Loucy (cell line): ENCODE results near the gene LAIR2.
A peak's percentile ranks its signal among the peaks of the same experiment; 100 is the strongest.

Experiments used
- H2AFZ ChIP-seq: fragments of 200-600 bp; sonication (generic); 2 replicates; pipeline ENCODE4 v1.6.0; 2016; ENCODE audit warnings: antibody characterized with exemption, mild to moderate bottlenecking, low read length, moderate library complexity
- H3F3A ChIP-seq: fragments of 200-600 bp; 2 replicates; pipeline ENCODE4 v1.6.0; 2016; ENCODE audit warnings: antibody characterized with exemption, low read depth, mild to moderate bottlenecking
- H3K27me3 ChIP-seq: fragments of 200-600 bp; sonication (generic); 2 replicates; pipeline ENCODE4 v1.6.1; 2014; ENCODE audit warnings: low read length, mild to moderate bottlenecking; ENCODE audit not compliant: insufficient read depth, poor library complexity, severe bottlenecking
- H3K36me3 ChIP-seq: fragments of 200-600 bp; sonication (generic); 2 replicates; pipeline ENCODE4 v1.6.1; 2016; ENCODE audit warnings: low read length; ENCODE audit not compliant: insufficient read depth
- H3K4me1 ChIP-seq: fragments of 200-600 bp; sonication (generic); 2 replicates; pipeline ENCODE4 v1.5.1; 2014; ENCODE audit warnings: low read length, mild to moderate bottlenecking; ENCODE audit not compliant: insufficient read depth, poor library complexity, severe bottlenecking
- H3K4me2 ChIP-seq: fragments of 200-600 bp; sonication (generic); 2 replicates; pipeline ENCODE4 v1.6.0; 2014; ENCODE audit warnings: antibody characterized with exemption, low read length, low read depth, mild to moderate bottlenecking; ENCODE audit not compliant: poor library complexity, severe bottlenecking
- H3K4me3 ChIP-seq: fragments of 200-600 bp; sonication (generic); 2 replicates; pipeline ENCODE4 v1.5.1; 2014; ENCODE audit warnings: low read length, mild to moderate bottlenecking, mixed read lengths; ENCODE audit not compliant: poor library complexity, severe bottlenecking
- H3K79me2 ChIP-seq: fragments of 200-600 bp; sonication (generic); 2 replicates; pipeline ENCODE4 v1.6.1; 2014; ENCODE audit warnings: low read length; ENCODE audit not compliant: insufficient read depth
- H3K9ac ChIP-seq: fragments of 200-600 bp; sonication (generic); 2 replicates; pipeline ENCODE4 v1.6.0; 2014; ENCODE audit warnings: mild to moderate bottlenecking, low read depth, low read length, moderate library complexity; ENCODE audit not compliant: poor library complexity, severe bottlenecking
- H3K9me2 ChIP-seq: fragments of 200-600 bp; sonication (generic); replicated peaks from 2 replicates; pipeline ENCODE4 v1.6.1; 2016; ENCODE audit warnings: low read depth, low read length, mixed read lengths
- H3K9me3 ChIP-seq: fragments of 200-600 bp; sonication (generic); 2 replicates; pipeline ENCODE4 v1.6.1; 2014; ENCODE audit warnings: mild to moderate bottlenecking, antibody characterized with exemption, low read length, low read depth; ENCODE audit not compliant: insufficient read depth
- H4K20me1 ChIP-seq: fragments of 200-600 bp; sonication (generic); 2 replicates; pipeline ENCODE4 v1.6.0; 2014; ENCODE audit warnings: antibody characterized with exemption, low read length, mild to moderate bottlenecking; ENCODE audit not compliant: insufficient read depth, poor library complexity, severe bottlenecking
- EZH2phosphoT487 ChIP-seq: fragments of 200-600 bp; IDR thresholded peaks from 2 replicates; pipeline ENCODE4 v1.6.1; 2018; ENCODE audit warnings: antibody characterized with exemption, mild to moderate bottlenecking, moderate library complexity, borderline replicate concordance
- TF ChIP-seq, protein P1 (sequence below): fragments of 200-600 bp; sonication (generic); conservative IDR thresholded peaks from 2 replicates; pipeline ENCODE4 v1.5.1; 2014; ENCODE audit warnings: mild to moderate bottlenecking, antibody characterized with exemption, low read length

LAIR2 gene

DNA sequence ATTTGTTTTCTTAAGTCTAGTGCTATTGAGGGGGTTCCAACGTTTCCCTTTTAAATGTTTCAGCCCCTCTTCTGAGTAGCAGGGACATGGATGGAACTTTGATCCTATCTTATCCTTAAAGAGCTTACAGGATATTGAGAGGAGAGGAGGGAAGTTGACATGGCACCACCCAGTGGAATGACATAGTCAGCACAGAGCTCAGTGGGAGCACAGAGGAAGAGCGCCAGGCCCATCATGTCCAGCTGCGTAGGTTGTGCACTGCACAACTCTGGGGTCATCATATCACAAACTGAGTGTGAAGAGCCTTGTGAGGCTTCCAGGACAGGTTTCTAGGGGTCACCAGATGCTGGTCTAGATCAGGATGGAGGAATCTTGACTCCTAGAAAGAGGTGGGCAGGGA lies 25.0 kb upstream of the LAIR2 start:
- no peaks in the 10 kb centered on the region for H3K79me2 ChIP-seq
- no peaks in the 10 kb centered on the region for H3K36me3 ChIP-seq
- no peaks in the 10 kb centered on the region for H3K9me3 ChIP-seq
- no peak overlapping the region for H3K4me3 ChIP-seq
- no peaks in the 10 kb centered on the region for H3K27me3 ChIP-seq
- H2AFZ ChIP-seq: no peak overlapping the region
- H3K9me2 ChIP-seq: no peaks in the 10 kb centered on the region
- H3K4me1 ChIP-seq: peaks cover 2% of the 10 kb centered on the region
- H4K20me1 ChIP-seq: no peaks in the 10 kb centered on the region
- H3F3A ChIP-seq: no peaks in the 10 kb centered on the region
- no peak overlapping the region for H3K4me2 ChIP-seq
- TF ChIP-seq, protein P1, sequence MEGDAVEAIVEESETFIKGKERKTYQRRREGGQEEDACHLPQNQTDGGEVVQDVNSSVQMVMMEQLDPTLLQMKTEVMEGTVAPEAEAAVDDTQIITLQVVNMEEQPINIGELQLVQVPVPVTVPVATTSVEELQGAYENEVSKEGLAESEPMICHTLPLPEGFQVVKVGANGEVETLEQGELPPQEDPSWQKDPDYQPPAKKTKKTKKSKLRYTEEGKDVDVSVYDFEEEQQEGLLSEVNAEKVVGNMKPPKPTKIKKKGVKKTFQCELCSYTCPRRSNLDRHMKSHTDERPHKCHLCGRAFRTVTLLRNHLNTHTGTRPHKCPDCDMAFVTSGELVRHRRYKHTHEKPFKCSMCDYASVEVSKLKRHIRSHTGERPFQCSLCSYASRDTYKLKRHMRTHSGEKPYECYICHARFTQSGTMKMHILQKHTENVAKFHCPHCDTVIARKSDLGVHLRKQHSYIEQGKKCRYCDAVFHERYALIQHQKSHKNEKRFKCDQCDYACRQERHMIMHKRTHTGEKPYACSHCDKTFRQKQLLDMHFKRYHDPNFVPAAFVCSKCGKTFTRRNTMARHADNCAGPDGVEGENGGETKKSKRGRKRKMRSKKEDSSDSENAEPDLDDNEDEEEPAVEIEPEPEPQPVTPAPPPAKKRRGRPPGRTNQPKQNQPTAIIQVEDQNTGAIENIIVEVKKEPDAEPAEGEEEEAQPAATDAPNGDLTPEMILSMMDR: no peak
- TF ChIP-seq EZH2phosphoT487: no peak
- H3K9ac ChIP-seq: no peak overlapping the region

DNA sequence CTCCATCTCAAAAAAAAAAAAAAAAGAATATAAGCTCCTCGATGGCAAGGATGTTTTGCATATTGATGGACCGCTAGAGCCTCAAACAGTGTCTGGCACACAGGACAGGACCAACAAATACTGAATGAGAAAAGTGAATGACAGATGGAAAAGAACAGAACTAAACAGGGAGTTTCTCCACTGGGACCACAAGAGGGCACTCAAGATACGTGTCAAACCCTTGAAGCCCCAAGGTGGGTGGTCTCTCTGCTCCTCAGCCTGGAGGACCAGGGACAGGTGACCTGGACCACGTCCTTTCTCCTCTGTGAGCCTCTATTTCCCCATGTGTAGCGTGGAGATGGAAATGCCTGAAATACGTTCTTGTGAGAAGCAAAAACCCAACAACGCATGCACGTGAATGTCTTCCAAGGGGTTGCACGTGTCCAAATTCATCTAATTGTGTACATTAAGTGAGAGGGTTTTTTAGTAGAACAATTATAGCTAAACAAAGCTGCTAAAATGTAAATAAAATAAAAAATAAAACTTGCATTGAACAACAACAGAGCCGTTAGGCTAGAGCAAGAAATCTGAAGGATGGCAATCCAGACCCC lies 23.9 kb upstream of the LAIR2 start:
- H3K79me2 ChIP-seq: no peaks in the 10 kb centered on the region
- H4K20me1 ChIP-seq: no peaks in the 10 kb centered on the region
- no peak overlapping the region for H3K4me3 ChIP-seq
- no peaks in the 10 kb centered on the region for H3K36me3 ChIP-seq
- H3K4me1 ChIP-seq: peaks cover 3% of the 10 kb centered on the region
- no peak overlapping the region for H3K9ac ChIP-seq
- no peaks in the 10 kb centered on the region for H3K9me2 ChIP-seq
- TF ChIP-seq, protein P1: peak; percentile 76
- TF ChIP-seq EZH2phosphoT487: no peak
- H3K27me3 ChIP-seq: no peaks in the 10 kb centered on the region
- no peak overlapping the region for H2AFZ ChIP-seq
- H3K4me2 ChIP-seq: no peak overlapping the region
- H3K9me3 ChIP-seq: no peaks in the 10 kb centered on the region
- no peaks in the 10 kb centered on the region for H3F3A ChIP-seq

DNA sequence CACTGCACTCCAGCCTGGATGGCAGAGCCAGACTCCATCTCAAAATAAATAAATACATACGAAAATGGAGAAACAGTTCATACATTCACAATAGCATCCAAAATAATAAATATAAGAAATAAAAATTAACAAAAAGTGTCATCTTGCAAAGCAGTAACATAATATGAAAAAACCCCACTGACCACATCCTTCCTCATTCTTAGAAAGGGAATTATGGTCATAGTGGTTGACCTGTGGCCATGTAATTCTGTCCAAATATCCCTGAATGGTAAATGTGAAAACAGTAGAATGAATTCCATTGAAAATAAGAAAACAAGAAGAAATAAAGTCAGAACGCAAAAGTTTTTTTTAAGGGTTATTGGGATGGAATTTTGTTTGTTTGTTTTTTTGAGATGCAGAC lies 22.6 kb upstream of the LAIR2 start:
- H3K4me1 ChIP-seq: peaks cover 3% of the 10 kb centered on the region
- H3K36me3 ChIP-seq: no peaks in the 10 kb centered on the region
- H3K27me3 ChIP-seq: no peaks in the 10 kb centered on the region
- no peaks in the 10 kb centered on the region for H3K79me2 ChIP-seq
- no peaks in the 10 kb centered on the region for H3F3A ChIP-seq
- H3K4me2 ChIP-seq: no peak overlapping the region
- H2AFZ ChIP-seq: no peak overlapping the region
- H3K9me3 ChIP-seq: no peaks in the 10 kb centered on the region
- no peak overlapping the region for H3K4me3 ChIP-seq
- H4K20me1 ChIP-seq: no peaks in the 10 kb centered on the region
- no peak for TF ChIP-seq EZH2phosphoT487
- TF ChIP-seq, protein P1: no peak
- H3K9ac ChIP-seq: no peak overlapping the region
- no peaks in the 10 kb centered on the region for H3K9me2 ChIP-seq
